ENCODE results near the gene TLR8. TPM values are rescaled to one million over a fixed set of nuclear protein-coding genes. Genes with fewer than 3 reads are reported as not detected.
A peak's percentile ranks its signal among the peaks of the same experiment; 100 is the strongest.

The TLR8 gene
- total and polyA plus RNA-seq, 10 of the 15 experiments (the other 5 are each of a cell fraction or from before 2014, with no cell fraction given), result 0.04 TPM; not detected in 9

DNA sequence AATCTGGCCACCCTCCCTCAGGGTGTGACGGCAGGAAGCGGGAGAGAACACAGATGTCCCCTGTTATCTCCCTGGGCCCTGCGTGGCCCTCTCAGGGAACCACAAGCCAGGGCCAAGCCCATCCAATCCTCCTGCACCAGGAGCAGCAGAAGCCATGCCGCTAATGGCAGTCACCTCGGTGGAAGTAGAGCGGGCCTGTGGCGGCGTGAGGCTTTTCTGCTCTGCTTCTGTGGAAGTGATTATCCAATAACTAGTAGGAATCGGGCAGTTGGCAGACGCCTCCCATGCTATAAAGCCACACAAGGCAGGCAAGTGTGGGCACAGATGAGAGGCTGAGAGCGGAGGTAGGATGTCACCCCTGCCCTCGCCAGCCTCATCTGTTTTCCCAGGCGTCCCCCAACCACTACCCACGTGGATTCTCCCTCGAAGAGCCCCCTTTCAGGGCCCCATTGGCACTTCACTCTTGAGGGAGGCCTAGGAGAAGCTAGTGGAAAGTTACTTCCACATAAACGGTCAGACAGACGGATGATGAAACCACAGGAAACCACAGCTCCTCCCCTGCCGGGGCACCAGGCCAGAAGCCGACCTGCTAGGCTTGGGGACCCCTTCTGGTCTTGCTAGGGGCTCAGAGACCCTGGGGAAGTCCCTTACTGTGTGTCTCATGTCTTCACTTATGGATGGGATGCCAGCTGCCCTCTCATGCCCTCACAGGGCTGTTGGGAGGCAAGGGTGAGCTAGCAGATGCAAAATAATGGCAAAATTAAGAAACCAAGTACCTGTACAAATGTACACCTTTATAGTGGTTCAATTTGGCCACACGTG, 49.7 kb downstream of the TLR8 start:
- DNase-seq (ENCODE audit: low read depth, low spot score), result peak; percentile 77
- peak overlapping the region; percentile 72 for H3K9ac ChIP-seq (ENCODE audit: control insufficient read depth, insufficient read depth, low read length)
- no peaks in the 10 kb centered on the region for H3K36me3 ChIP-seq (ENCODE audit: control insufficient read depth in 2 of 2, insufficient read depth in 2 of 2, low read length in 1 of 2)
- intact Hi-C loops (cut with micrococcal nuclease; ENCODE audit: unreplicated experiment) (loop anchor here (10.0 kb wide), 1 partner anchor 739 kb away; no protein-coding TSS in a partner anchor), in situ Hi-C loops (cut with MboI) (loop anchor here (10.0 to 25.0 kb wide), 2 partner anchors 706 to 1069 kb away; partner anchors contain the start of genes GEMIN8 and TCEANC)
- no peaks in the 10 kb centered on the region for H3K27me3 ChIP-seq (replicated peaks in 1 of 2; ENCODE audit: control insufficient read depth in 2 of 2, insufficient read depth in 2 of 2, low read length in 1 of 2)
- TSS peak; percentile 90 for BruUV-seq (replicated peaks)
- POLR2A ChIA-PET, result interaction anchor here (0.6 to 7.7 kb wide), 13 partner anchors 17 to 136 kb away, joined by 3 to 138 read pairs (median 5); partner anchors contain the start of gene TMSB4X
- H3K9me3 ChIP-seq (replicated peaks; ENCODE audit: control insufficient read depth, insufficient read depth, low read length), result no peaks in the 10 kb centered on the region
- SMC1A ChIA-PET (ENCODE audit: uncharacterized antibody, unreplicated experiment), result interaction anchor here (1.2 to 18.8 kb wide), 11 partner anchors 8 to 531 kb away, joined by 3 to 632 read pairs (median 15); partner anchors contain the start of gene TMSB4X
- no peak overlapping the region; the same call in 1 of the 2 replicates for H2AFZ ChIP-seq (ENCODE audit: control insufficient read depth, low read depth, low read length)
- RAD21 ChIA-PET (ENCODE audit: unreplicated experiment), result interaction anchor here (0.7 to 15.5 kb wide), 17 partner anchors 8 to 532 kb away, joined by 3 to 549 read pairs (median 16); partner anchors contain the start of gene TMSB4X
- H3K79me2 ChIP-seq (ENCODE audit: control insufficient read depth, insufficient read depth, low read length), result peaks cover 23% of the 10 kb centered on the region
- peak overlapping the region; percentile 99 for H3K27ac ChIP-seq (ENCODE audit: control insufficient read depth, insufficient read depth)
- 15% methylated on average over 20 of the region's 20 CpGs for WGBS (ENCODE audit: insufficient coverage, insufficient replicate concordance, low lambda C conversion rate, missing lambda C conversion rate)
- CTCF ChIA-PET, result interaction anchor here (0.7 to 6.4 kb wide), 15 partner anchors 9 to 532 kb away, joined by 3 to 37 read pairs (median 6); no protein-coding TSS in a partner anchor
- no peaks in the 10 kb centered on the region for H4K20me1 ChIP-seq (ENCODE audit: control insufficient read depth, insufficient read depth)
- no peak for FAIRE-seq
- H3K4me3 ChIP-seq, result peak overlapping the region; percentile 32
- ATAC-seq, result peak; percentile 59
- peak overlapping the region; percentile 87 for H3K4me2 ChIP-seq (ENCODE audit: control insufficient read depth, insufficient read depth)
- H3K4me1 ChIP-seq (ENCODE audit: control insufficient read depth, insufficient read depth, low read length), result peaks cover 42% of the 10 kb centered on the region
- TF ChIP-seq CEBPB (IDR thresholded peaks at IDR 0.05; ENCODE audit: borderline replicate concordance in 1 of 2, low read depth in 2 of 2, low read length in 2 of 2) (peak in 1 of 2 experiments; percentile 57; a peak in 2 of 4 replicates), SRF (IDR thresholded peaks at IDR 0.05; ENCODE audit: low read depth in 2 of 2, low read length in 2 of 2) (0 out of 4 replicates have a peak, but pooled peaks of 1 of the 2 experiments have one; percentile 20), CBX5 (IDR thresholded peaks at IDR 0.05; ENCODE audit: low read depth) (no peak), EP300 (IDR thresholded peaks at IDR 0.05; ENCODE audit: borderline replicate concordance in 1 of 2, control insufficient read depth in 1 of 2, low read depth in 2 of 2, low read length in 2 of 2) (peak; percentile 48 to 62; a peak in 2 of 4 replicates), MEF2B (IDR thresholded peaks at IDR 0.05; ENCODE audit: partially characterized antibody, poor library complexity, severe bottlenecking) (no peak), YY1 (IDR thresholded peaks at IDR 0.05; ENCODE audit: low read depth, low read length) (peak; percentile 17; the same call in 1 of the 2 replicates), SIN3A (IDR thresholded peaks at IDR 0.05; ENCODE audit: low read depth, low read length) (no peak)
- TF ChIP-seq, protein P1, sequence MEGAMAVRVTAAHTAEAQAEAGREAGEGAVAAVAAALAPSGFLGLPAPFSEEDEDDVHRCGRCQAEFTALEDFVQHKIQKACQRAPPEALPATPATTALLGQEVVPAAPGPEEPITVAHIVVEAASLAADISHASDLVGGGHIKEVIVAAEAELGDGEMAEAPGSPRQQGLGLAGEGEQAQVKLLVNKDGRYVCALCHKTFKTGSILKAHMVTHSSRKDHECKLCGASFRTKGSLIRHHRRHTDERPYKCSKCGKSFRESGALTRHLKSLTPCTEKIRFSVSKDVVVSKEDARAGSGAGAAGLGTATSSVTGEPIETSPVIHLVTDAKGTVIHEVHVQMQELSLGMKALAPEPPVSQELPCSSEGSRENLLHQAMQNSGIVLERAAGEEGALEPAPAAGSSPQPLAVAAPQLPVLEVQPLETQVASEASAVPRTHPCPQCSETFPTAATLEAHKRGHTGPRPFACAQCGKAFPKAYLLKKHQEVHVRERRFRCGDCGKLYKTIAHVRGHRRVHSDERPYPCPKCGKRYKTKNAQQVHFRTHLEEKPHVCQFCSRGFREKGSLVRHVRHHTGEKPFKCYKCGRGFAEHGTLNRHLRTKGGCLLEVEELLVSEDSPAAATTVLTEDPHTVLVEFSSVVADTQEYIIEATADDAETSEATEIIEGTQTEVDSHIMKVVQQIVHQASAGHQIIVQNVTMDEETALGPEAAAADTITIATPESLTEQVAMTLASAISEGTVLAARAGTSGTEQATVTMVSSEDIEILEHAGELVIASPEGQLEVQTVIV (IDR thresholded peaks at IDR 0.05; ENCODE audit: borderline replicate concordance, partially characterized antibody), result no peak
- TF ChIP-seq, protein P2, sequence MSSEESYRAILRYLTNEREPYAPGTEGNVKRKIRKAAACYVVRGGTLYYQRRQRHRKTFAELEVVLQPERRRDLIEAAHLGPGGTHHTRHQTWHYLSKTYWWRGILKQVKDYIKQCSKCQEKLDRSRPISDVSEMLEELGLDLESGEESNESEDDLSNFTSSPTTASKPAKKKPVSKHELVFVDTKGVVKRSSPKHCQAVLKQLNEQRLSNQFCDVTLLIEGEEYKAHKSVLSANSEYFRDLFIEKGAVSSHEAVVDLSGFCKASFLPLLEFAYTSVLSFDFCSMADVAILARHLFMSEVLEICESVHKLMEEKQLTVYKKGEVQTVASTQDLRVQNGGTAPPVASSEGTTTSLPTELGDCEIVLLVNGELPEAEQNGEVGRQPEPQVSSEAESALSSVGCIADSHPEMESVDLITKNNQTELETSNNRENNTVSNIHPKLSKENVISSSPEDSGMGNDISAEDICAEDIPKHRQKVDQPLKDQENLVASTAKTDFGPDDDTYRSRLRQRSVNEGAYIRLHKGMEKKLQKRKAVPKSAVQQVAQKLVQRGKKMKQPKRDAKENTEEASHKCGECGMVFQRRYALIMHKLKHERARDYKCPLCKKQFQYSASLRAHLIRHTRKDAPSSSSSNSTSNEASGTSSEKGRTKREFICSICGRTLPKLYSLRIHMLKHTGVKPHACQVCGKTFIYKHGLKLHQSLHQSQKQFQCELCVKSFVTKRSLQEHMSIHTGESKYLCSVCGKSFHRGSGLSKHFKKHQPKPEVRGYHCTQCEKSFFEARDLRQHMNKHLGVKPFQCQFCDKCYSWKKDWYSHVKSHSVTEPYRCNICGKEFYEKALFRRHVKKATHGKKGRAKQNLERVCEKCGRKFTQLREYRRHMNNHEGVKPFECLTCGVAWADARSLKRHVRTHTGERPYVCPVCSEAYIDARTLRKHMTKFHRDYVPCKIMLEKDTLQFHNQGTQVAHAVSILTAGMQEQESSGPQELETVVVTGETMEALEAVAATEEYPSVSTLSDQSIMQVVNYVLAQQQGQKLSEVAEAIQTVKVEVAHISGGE (CRISPR knock-in tag; IDR thresholded peaks at IDR 0.05), result no peak
- TF ChIP-seq, protein P3, sequence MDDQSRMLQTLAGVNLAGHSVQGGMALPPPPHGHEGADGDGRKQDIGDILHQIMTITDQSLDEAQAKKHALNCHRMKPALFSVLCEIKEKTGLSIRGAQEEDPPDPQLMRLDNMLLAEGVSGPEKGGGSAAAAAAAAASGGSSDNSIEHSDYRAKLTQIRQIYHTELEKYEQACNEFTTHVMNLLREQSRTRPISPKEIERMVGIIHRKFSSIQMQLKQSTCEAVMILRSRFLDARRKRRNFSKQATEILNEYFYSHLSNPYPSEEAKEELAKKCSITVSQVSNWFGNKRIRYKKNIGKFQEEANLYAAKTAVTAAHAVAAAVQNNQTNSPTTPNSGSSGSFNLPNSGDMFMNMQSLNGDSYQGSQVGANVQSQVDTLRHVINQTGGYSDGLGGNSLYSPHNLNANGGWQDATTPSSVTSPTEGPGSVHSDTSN (IDR thresholded peaks at IDR 0.05; ENCODE audit: insufficient replicate concordance, low read depth, low read length), result no peak
